CD1c-positive myeloid dendritic cell (primary cell): ENCODE measurements around the gene DAZAP1.

Experiments used
- DNase-seq: peaks from one replicate; pipeline ENCODE4 v3.0.0-alpha.2; 2016; ENCODE audit errors: extremely low spot score

Gene DAZAP1

GRCh38 chr19:1457031-1457739 lies 49.8 kb downstream of the DAZAP1 start:
- no peak for DNase-seq

GRCh38 chr19:1457892-1458291 lies 50.5 kb downstream of the DAZAP1 start:
- DNase-seq, result no peak

GRCh38 chr19:1459479-1459878 lies 52.1 kb downstream of the DAZAP1 start:
- peak; percentile 72 for DNase-seq

- no peak for DNase-seq
These were observed 52.9 kb downstream of the DAZAP1 start for GRCh38 chr19:1460033-1460995.

GRCh38 chr19:1461862-1462261 lies 54.5 kb downstream of the DAZAP1 start:
- no peak for DNase-seq

- peak; percentile 51 for DNase-seq
These were observed 58.0 kb downstream of the DAZAP1 start for GRCh38 chr19:1465191-1466016.

- no peak for DNase-seq
These were observed 58.7 kb downstream of the DAZAP1 start for GRCh38 chr19:1466018-1466460.

GRCh38 chr19:1466461-1467214 lies 59.3 kb downstream of the DAZAP1 start:
- DNase-seq, result no peak

- no peak for DNase-seq
These were observed 59.8 kb downstream of the DAZAP1 start for GRCh38 chr19:1467215-1467489.

- no peak for DNase-seq
These were observed 60.3 kb downstream of the DAZAP1 start for GRCh38 chr19:1467490-1468273.

- DNase-seq, result no peak
These were observed 61.0 kb downstream of the DAZAP1 start for GRCh38 chr19:1468274-1468820.

- DNase-seq, result peak; percentile 41
These were observed 61.5 kb downstream of the DAZAP1 start for GRCh38 chr19:1468821-1469254.

GRCh38 chr19:1469255-1470054 lies 62.1 kb downstream of the DAZAP1 start:
- no peak for DNase-seq

- DNase-seq, result no peak
These were observed 62.6 kb downstream of the DAZAP1 start for GRCh38 chr19:1470055-1470304.

GRCh38 chr19:1470305-1471009 lies 63.1 kb downstream of the DAZAP1 start:
- DNase-seq, result peak; percentile 25

- DNase-seq, result peak; percentile 22
These were observed 63.7 kb downstream of the DAZAP1 start for GRCh38 chr19:1471010-1471514.

- peak; percentile 39 for DNase-seq
These were observed 64.3 kb downstream of the DAZAP1 start for GRCh38 chr19:1471515-1472160.
